Upper lobe of left lung (tissue), 6 donors: ENCODE data around the gene AMACR. TPM values are rescaled to one million over a fixed set of nuclear protein-coding genes. Genes with fewer than 3 reads are reported as not detected.
A peak's percentile ranks its signal among the peaks of the same experiment; 100 is the strongest.
"Not testable (repeated sequence)": the region's sequence is repeated elsewhere in the genome, so short reads cannot be mapped to it uniquely, and the experiment has no call there.

ENCODE experiments used
- ATAC-seq, 2 donors: fragments of 200-7000 bp; cut with Tn5 transposase; one replicate each; pipeline ENCODE4 v1.9.1; 2022; ENCODE audit warnings: mild to moderate bottlenecking in 2 of 2, moderate library complexity in 2 of 2; ENCODE audit not compliant: low FRiP score in 2 of 2
- DNase-seq, 2 donors: peaks; one replicate each; pipeline ENCODE4 v3.0.0-alpha.2; 2019 to 2020
- H3K27ac ChIP-seq, 4 donors: fragments of 200-600 bp; sonication (generic); one replicate each; pipeline ENCODE4 v1.5.1; 2016 to 2019
- H3K27me3 ChIP-seq, 4 donors: fragments of 200-600 bp; sonication (generic); one replicate each; pipeline ENCODE4 v1.5.1; 2017 to 2019
- H3K36me3 ChIP-seq, 4 donors: fragments of 200-600 bp; sonication (generic); one replicate each; pipeline ENCODE4 v1.5.1; 2016 to 2019
- H3K4me1 ChIP-seq, 4 donors: fragments of 200-600 bp; sonication (generic); one replicate each; pipeline ENCODE4 v1.5.1; 2018 to 2019
- H3K4me3 ChIP-seq, 4 donors: fragments of 200-600 bp; sonication (generic); one replicate each; pipeline ENCODE4 v1.5.1; 2017 to 2019; ENCODE audit warnings: mild to moderate bottlenecking in 2 of 4, moderate library complexity in 1 of 4
- H3K9me3 ChIP-seq, 4 donors: fragments of 200-600 bp; sonication (generic); one replicate each; pipeline ENCODE4 v1.5.1; 2018 to 2019
- EP300 ChIP-seq, 4 donors: sonication (generic); formaldehyde crosslinking; IDR thresholded peaks; one replicate each; pipeline ENCODE4 v1.5.1; 2017; ENCODE audit warnings: antibody characterized with exemption in 4 of 4, control low read depth in 2 of 4
- POLR2A ChIP-seq, 4 donors: fragments of 450-650 bp; IDR thresholded peaks; one replicate each; pipeline ENCODE4 v1.5.1; 2016 to 2017; ENCODE audit warnings: antibody characterized with exemption in 4 of 4, mild to moderate bottlenecking in 2 of 4
- POLR2AphosphoS5 ChIP-seq, 2 donors: sonication (generic); formaldehyde crosslinking; IDR thresholded peaks; one replicate each; pipeline ENCODE4 v1.5.1; 2017; ENCODE audit warnings: antibody characterized with exemption in 2 of 2
- WGBS, 2 donors: methylation state at CpG; one replicate each; pipeline ENCODE4 v1.1.5; 2017 to 2018; 5-methylcytosine and 5-hydroxymethylcytosine counted together
- total RNA-seq, 6 donors: library from RNA; depleted of rRNA in 4 of 6; stranded (reverse); fragments of >200 nt in 4 of 6; gene quantifications; one replicate each; pipeline versions ENCODE4 v1.1.0 to v1.2.1, GENCODE V29; 2016 to 2021
- TF ChIP-seq, protein P1 (sequence below), 6 experiments: fragments of 450-650 bp in 4 of 6; fragments of 200-600 bp in 2 of 6; sonication (generic) in 2 of 6; IDR thresholded peaks; one replicate each; pipeline ENCODE4 v1.5.1; 2016 to 2019; ENCODE audit warnings: antibody characterized with exemption in 6 of 6
- donor health status: DM: no; HTN: no; CAD: no; lungs with moderate emphysema.
- donor health status: DM: no; HTN: yes; CAD: no; lungs with severe emphysema.

Gene AMACR
- total RNA-seq, 6 donors from 2014 or later = 7.3 to 18.7 (median 11.6) TPM

DNA sequence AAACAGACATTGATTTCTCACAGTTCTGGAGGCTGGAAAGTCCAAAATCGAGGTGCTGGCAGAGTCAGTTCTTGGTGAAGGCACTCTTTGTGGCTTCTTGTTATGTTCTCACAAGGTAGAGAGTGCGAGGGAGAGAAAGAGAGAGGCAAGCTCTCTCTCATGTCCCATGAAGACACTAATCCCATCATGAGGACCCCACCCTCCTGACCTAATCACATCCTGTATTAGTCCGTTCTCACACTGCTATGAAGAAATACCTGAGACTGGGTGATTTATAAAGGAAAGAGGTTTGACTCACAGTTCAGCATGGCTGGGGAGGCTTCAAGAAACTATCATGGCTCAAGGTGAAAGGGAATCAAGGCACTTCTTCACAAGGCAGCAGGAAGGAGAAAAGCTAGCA lies 5.7 kb upstream of the AMACR start:
- no peaks in the 10 kb centered on the region for H3K9me3 ChIP-seq
- TF ChIP-seq, protein P1, sequence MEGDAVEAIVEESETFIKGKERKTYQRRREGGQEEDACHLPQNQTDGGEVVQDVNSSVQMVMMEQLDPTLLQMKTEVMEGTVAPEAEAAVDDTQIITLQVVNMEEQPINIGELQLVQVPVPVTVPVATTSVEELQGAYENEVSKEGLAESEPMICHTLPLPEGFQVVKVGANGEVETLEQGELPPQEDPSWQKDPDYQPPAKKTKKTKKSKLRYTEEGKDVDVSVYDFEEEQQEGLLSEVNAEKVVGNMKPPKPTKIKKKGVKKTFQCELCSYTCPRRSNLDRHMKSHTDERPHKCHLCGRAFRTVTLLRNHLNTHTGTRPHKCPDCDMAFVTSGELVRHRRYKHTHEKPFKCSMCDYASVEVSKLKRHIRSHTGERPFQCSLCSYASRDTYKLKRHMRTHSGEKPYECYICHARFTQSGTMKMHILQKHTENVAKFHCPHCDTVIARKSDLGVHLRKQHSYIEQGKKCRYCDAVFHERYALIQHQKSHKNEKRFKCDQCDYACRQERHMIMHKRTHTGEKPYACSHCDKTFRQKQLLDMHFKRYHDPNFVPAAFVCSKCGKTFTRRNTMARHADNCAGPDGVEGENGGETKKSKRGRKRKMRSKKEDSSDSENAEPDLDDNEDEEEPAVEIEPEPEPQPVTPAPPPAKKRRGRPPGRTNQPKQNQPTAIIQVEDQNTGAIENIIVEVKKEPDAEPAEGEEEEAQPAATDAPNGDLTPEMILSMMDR (IDR thresholded peaks at IDR 0.05) = no peak
- no peak for TF ChIP-seq EP300 (IDR thresholded peaks at IDR 0.05)
- no peak for TF ChIP-seq POLR2AphosphoS5 (IDR thresholded peaks at IDR 0.05)
- TF ChIP-seq POLR2A (IDR thresholded peaks at IDR 0.05) = no peak
- H3K36me3 ChIP-seq = no peaks in the 10 kb centered on the region
- DNase-seq (no peak), ATAC-seq (no peak)
- no peak overlapping the region for H3K4me3 ChIP-seq
- no peak overlapping the region for H3K27ac ChIP-seq
- WGBS, 2 donors = 82 to 90% methylated on average over 3 of the region's 3 CpGs
- H3K4me1 ChIP-seq = peaks cover 0 to 9% (median 5%) of the 10 kb centered on the region in 4 donors
- no peaks in the 10 kb centered on the region for H3K27me3 ChIP-seq

DNA sequence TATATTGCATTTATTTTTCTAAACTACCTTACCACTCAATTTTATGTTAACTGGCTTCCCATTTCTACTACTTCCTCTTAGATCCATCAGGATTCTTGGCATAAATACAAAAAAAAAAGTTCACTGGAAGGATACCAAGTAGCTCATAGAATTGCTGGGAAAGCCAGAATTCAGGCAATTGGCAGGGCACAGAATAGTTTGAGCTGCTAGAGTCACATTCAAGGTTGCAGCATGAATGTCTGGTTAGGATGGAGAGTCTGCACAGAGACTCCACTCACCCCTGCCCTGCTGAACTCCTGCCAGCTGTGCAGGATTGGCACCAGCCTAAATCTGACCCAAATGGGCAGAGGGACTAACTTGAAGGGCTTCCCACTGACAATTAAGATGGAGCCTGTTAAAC lies 4.9 kb upstream of the AMACR start:
- TF ChIP-seq POLR2AphosphoS5 (IDR thresholded peaks at IDR 0.05) (no peak), EP300 (IDR thresholded peaks at IDR 0.05) (no peak), POLR2A (IDR thresholded peaks at IDR 0.05) (no peak)
- TF ChIP-seq, protein P1 (IDR thresholded peaks at IDR 0.05) = no peak
- no peaks in the 10 kb centered on the region for H3K9me3 ChIP-seq
- no peaks in the 10 kb centered on the region for H3K36me3 ChIP-seq
- H3K4me3 ChIP-seq = no peak overlapping the region
- H3K4me1 ChIP-seq = peaks cover 0 to 11% (median 5%) of the 10 kb centered on the region in 4 donors
- no peaks in the 10 kb centered on the region for H3K27me3 ChIP-seq
- ATAC-seq (no peak), DNase-seq (no peak)
- H3K27ac ChIP-seq = no peak overlapping the region

DNA sequence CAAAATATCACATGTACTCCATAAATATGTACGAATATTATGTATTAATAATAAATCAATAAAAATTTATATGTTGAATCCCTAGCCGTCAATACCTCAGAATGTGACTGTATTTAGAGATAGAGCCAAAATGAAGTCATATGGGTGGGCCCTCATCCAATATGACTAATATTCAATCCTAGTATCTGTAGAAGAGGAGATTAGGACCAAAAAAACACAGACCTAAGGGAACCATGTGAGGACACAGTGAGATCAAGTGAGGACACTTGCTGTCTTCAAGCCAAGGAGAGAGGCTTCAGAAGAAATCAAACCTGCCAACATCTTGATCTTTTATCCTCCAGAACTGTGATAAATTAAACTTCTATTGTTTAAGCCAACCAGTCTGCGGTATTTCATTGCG lies 3.7 kb upstream of the AMACR start:
- Histone ChIP-seq H3K27ac (no peak overlapping the region), H3K4me1 (peaks cover 8 to 18% (median 12%) of the 10 kb centered on the region in 4 donors), H3K4me3 (no peak overlapping the region), H3K9me3 (no peaks in the 10 kb centered on the region), H3K36me3 (no peaks in the 10 kb centered on the region), H3K27me3 (no peaks in the 10 kb centered on the region)
- ATAC-seq (peak in 1 of 2 donors; percentile 16), DNase-seq (no peak)
- no peak for TF ChIP-seq POLR2A (IDR thresholded peaks at IDR 0.05)
- no peak for TF ChIP-seq POLR2AphosphoS5 (IDR thresholded peaks at IDR 0.05)
- TF ChIP-seq, protein P1 (IDR thresholded peaks at IDR 0.05) = no peak
- no peak for TF ChIP-seq EP300 (IDR thresholded peaks at IDR 0.05)
- WGBS, 2 donors = 90 to 92% methylated on average over 4 of the region's 4 CpGs

DNA sequence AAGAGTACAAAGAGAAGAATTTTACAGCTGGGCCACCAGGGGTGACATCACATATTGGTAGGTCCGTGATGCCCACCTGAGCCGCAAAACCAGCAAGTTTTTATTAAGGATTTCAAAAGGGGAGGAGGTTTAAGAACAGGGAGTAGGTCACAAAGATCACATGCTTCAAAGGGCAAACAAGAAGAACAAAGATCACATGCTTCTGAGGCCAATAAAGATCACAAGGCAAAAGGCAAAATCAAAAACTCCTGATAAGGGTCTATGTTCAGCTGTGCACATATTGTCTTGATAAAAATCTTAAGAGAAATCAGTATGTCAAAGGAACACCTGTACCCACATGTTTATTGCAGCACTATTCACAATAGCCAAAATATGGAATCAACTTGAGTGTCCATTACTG lies 2.3 kb upstream of the AMACR start:
- not testable (repeated sequence) for ATAC-seq, H3K9me3 ChIP-seq, H3K4me3 ChIP-seq, H3K36me3 ChIP-seq, DNase-seq, H3K27ac ChIP-seq, H3K27me3 ChIP-seq
- peaks cover 11 to 26% (median 13%) of the 10 kb centered on the region in 4 donors for H3K4me1 ChIP-seq
- 82 to 83% methylated on average over 2 of the region's 2 CpGs for WGBS, 2 donors

DNA sequence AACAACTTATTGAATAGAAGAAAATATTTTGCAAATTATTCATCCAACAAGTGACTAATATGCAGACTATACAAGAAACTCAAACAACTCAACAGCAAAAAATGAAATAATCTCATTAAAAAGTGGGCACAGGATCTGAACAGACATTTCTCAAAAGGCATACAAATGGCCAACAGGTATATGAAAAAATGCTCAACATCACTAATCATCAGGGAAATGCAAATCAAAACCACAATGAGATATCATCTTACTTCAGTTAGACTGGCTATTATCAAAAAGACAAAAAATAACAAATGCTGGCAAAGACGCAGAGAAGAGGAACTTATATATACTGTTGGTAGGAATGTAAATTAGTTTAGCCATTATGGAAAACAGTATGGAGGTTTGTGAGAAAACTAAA lies 1.8 kb upstream of the AMACR start:
- Histone ChIP-seq H3K4me3 (no peak overlapping the region), H3K27ac (no peak overlapping the region), H3K27me3 (no peaks in the 10 kb centered on the region), H3K4me1 (peaks cover 11 to 26% (median 13%) of the 10 kb centered on the region in 4 donors), H3K9me3 (no peaks in the 10 kb centered on the region), H3K36me3 (no peaks in the 10 kb centered on the region)
- TF ChIP-seq POLR2A (IDR thresholded peaks at IDR 0.05) (no peak), POLR2AphosphoS5 (IDR thresholded peaks at IDR 0.05) (no peak), EP300 (IDR thresholded peaks at IDR 0.05) (no peak)
- TF ChIP-seq, protein P1 (IDR thresholded peaks at IDR 0.05) = no peak
- DNase-seq (no peak), ATAC-seq (no peak)
- 63 to 69% methylated on average over 1 of the region's 1 CpG for WGBS, 2 donors
